Thyroid gland (tissue), 4 donors: Measurements from ENCODE around the gene SURF4. TPM values are rescaled to one million over a fixed set of nuclear protein-coding genes. Genes with fewer than 3 reads are reported as not detected.
"Not testable (repeated sequence)": the region's sequence is repeated elsewhere in the genome, so short reads cannot be mapped to it uniquely, and the experiment has no call there.

Experiments used
- DNase-seq, 2 donors: peaks; one replicate each; pipeline ENCODE4 v3.0.0-alpha.2; 2019
- H3K27ac ChIP-seq, 3 donors: fragments of 200-600 bp; sonication (generic); 1 replicate in 2 of 3; 2 replicates in 1 of 3; pipeline ENCODE4 v1.5.1; 2016 to 2019; ENCODE audit warnings: mild to moderate bottlenecking in 1 of 3, moderate library complexity in 1 of 3
- H3K27me3 ChIP-seq: fragments of 200-600 bp; sonication (generic); one replicate; pipeline ENCODE4 v1.5.1; 2019
- H3K36me3 ChIP-seq, 2 donors: fragments of 200-600 bp; sonication (generic); one replicate each; pipeline ENCODE4 v1.5.1; 2016 to 2019
- H3K4me1 ChIP-seq, 2 donors: fragments of 200-600 bp; sonication (generic); one replicate each; pipeline ENCODE4 v1.5.1; 2017 to 2019
- H3K4me3 ChIP-seq, 3 donors: fragments of 200-600 bp; sonication (generic); replicated peaks in 1 of 3; 1 replicate in 2 of 3; 2 replicates in 1 of 3; pipeline ENCODE4 v1.5.1; 2016; ENCODE audit warnings: mild to moderate bottlenecking in 1 of 3
- H3K9me3 ChIP-seq: fragments of 200-600 bp; sonication (generic); one replicate; pipeline ENCODE4 v1.5.1; 2017
- CTCF ChIP-seq, 6 experiments: fragments of 200-600 bp in 3 of 6; fragments of 450-650 bp in 3 of 6; sonication (generic) in 3 of 6; IDR thresholded peaks; one replicate each; pipeline ENCODE4 v1.5.1; 2016 to 2019; ENCODE audit warnings: antibody characterized with exemption in 6 of 6, mild to moderate bottlenecking in 2 of 6, inconsistent platforms in 1 of 6, moderate library complexity in 1 of 6
- POLR2A ChIP-seq, 2 donors: fragments of 450-650 bp; IDR thresholded peaks; one replicate each; pipeline ENCODE4 v1.6.1; 2017; ENCODE audit warnings: antibody characterized with exemption in 2 of 2, mild to moderate bottlenecking in 2 of 2, moderate library complexity in 1 of 2
- WGBS, 2 donors: methylation state at CpG; one replicate each; pipeline ENCODE4 v1.1.5; 2017; 5-methylcytosine and 5-hydroxymethylcytosine counted together
- intact Hi-C: fragments of 100-400 bp; cut with DNase I; formaldehyde crosslinking; loops from one replicate; pipeline ENCODE4 v1.15.1; 2023
- total RNA-seq, 4 donors: library from RNA; depleted of rRNA; stranded (reverse); fragments of >200 nt; gene quantifications; one replicate each; pipeline ENCODE4 v1.2.3, GENCODE V29; 2016

The SURF4 gene
- total RNA-seq, 4 donors from 2014 or later: 165 to 253 (median 226) TPM

DNA sequence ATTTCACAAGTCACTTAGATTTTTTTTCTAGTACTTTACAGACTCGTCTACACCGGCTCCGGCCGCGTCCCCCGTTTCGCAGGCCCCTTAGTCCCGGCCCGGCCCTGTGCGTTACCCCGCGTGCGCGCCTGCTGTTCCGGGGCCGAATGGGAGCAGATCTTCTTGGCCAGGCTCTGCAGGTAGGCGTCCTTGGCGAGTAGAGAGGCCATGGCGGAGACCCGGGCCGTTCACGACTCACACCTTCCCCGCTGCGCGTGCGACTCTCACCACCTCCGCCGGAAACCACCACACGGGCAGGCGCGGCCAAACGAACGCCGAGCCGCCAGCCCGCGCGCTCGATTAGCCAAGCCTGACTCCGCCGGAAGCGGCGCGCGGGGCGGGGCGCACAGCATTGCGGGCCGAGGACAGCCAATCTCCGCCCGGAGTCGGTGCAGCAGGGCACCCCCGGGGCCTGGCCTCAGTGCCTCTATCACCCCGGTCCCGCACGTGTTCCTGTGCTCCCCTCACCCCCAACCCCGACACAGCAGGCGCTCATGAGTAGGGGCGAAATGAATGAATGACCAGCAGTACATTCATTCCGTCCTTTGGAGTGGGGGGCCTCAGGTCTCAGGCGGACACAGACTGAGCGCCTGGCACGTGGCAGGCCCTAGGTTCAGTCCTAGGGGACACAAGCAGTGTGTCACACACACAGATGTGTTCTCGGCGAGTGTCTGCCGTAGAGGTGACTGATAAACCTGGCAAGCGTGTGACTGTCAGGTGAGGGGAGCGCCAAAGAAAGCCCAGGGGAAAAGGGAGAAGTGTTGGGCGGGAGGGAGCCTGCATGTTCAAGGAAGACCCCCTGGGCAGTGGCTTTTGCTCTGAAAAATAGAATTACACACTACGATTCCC is 39.7 kb downstream of the SURF4 start, which contains the start of gene SURF6:
Gene SURF6, minus strand, starts transcription at position 265 of the 888 bp plus-strand sequence. Its CDS starts 56 bp downstream, at position 209.
- 2 to 5% methylated on average over 48 to 54 of the region's 70 CpGs for WGBS, 2 donors
- peak within 1 kb of the TSS; percentile 81 to 91 (median 90) for H3K4me3 ChIP-seq
- intact Hi-C loops: loop anchor here (5.0 kb wide), 1 partner anchor 41 kb away; the partner anchor contains the start of genes STKLD1 and SURF4
- no peaks in the 10 kb centered on the region for H3K27me3 ChIP-seq
- H3K27ac ChIP-seq: peak within 1 kb of the TSS in 2 of 3 donors; percentile 50 to 71
- DNase-seq: peak; percentile 88 to 92
- no peaks in the 10 kb centered on the region for H3K9me3 ChIP-seq
- peaks cover 33 to 40% of the 10 kb centered on the region in 2 donors for H3K36me3 ChIP-seq
- peaks cover 16 to 21% of the 10 kb centered on the region in 2 donors for H3K4me1 ChIP-seq
- peak in 1 of 2 donors; percentile 71 for TF ChIP-seq POLR2A (IDR thresholded peaks at IDR 0.05)
- TF ChIP-seq CTCF (IDR thresholded peaks at IDR 0.05): peak in 1 of 6 experiments; percentile 31

- Histone ChIP-seq H3K36me3 (peaks cover 39 to 44% of the 10 kb centered on the region in 2 donors), H3K4me1 (peaks cover 16 to 21% of the 10 kb centered on the region in 2 donors), H3K4me3 (peak overlapping the region in 1 of 3 donors; percentile 90)
- intact Hi-C loops: loop anchor here (5.0 kb wide), 2 partner anchors 42 to 148 kb away; partner anchors contain the start of genes STKLD1 and SURF4
- WGBS, 2 donors: 82% methylated on average over 11 of the region's 11 CpGs
- DNase-seq, H3K9me3 ChIP-seq, H3K27me3 ChIP-seq, H3K27ac ChIP-seq: not testable (repeated sequence)
Measured at GRCh38 chr9:133334888-133335287, 41.0 kb downstream of the SURF4 start.

- TF ChIP-seq POLR2A (IDR thresholded peaks at IDR 0.05) (no peak), CTCF (IDR thresholded peaks at IDR 0.05) (no peak)
- WGBS, 2 donors: 94 to 97% methylated on average over 6 of the region's 6 CpGs
- peaks cover 39 to 40% of the 10 kb centered on the region in 2 donors for H3K36me3 ChIP-seq
- no peak overlapping the region for H3K27ac ChIP-seq
- H3K27me3 ChIP-seq: no peaks in the 10 kb centered on the region
- no peaks in the 10 kb centered on the region for H3K9me3 ChIP-seq
- intact Hi-C loops: loop anchor here (5.0 kb wide), 1 partner anchor 147 kb away; no protein-coding TSS in a partner anchor
- H3K4me3 ChIP-seq: no peak overlapping the region
- H3K4me1 ChIP-seq: peaks cover 16 to 21% of the 10 kb centered on the region in 2 donors
- DNase-seq: no peak
Measured at GRCh38 chr9:133334161-133334560, 41.7 kb downstream of the SURF4 start.

DNA sequence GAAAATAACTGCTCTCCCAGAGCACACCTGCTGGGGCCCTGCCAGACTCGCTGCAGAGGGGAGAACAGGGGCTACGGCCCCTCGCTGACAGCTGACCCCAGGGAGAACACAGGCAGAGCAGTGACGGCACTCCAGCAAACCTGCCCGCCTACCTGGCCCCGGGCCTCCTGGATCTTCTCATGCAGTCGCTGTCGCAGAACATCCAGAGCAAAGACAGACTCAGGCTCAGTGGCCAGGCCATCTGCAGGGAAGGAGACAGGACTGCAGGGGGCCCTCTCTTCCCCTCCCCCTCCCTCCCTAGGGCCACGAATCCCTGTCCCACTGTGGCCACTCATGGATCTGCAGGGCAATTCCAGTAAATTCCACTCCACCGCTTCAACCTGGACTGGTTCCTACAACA is 42.3 kb downstream of the SURF4 start:
- Histone ChIP-seq H3K36me3 (peaks cover 39 to 40% of the 10 kb centered on the region in 2 donors), H3K27ac (no peak overlapping the region), H3K27me3 (no peaks in the 10 kb centered on the region), H3K9me3 (no peaks in the 10 kb centered on the region), H3K4me3 (no peak overlapping the region), H3K4me1 (peaks cover 16 to 22% of the 10 kb centered on the region in 2 donors)
- TF ChIP-seq CTCF (IDR thresholded peaks at IDR 0.05) (no peak), POLR2A (IDR thresholded peaks at IDR 0.05) (no peak)
- WGBS, 2 donors: 80 to 97% methylated on average over 5 to 8 of the region's 10 CpGs
- no peak for DNase-seq
- intact Hi-C loops: loop anchor here (5.0 kb wide), 1 partner anchor 146 kb away; no protein-coding TSS in a partner anchor

- no peak overlapping the region for H3K27ac ChIP-seq
- no peaks in the 10 kb centered on the region for H3K27me3 ChIP-seq
- H3K9me3 ChIP-seq: no peaks in the 10 kb centered on the region
- DNase-seq: no peak
- 94 to 98% methylated on average over 9 to 11 of the region's 11 CpGs for WGBS, 2 donors
- H3K4me1 ChIP-seq: peaks cover 16 to 27% of the 10 kb centered on the region in 2 donors
- intact Hi-C loops: loop anchor here (5.0 kb wide), 1 partner anchor 146 kb away; no protein-coding TSS in a partner anchor
- no peak for TF ChIP-seq POLR2A (IDR thresholded peaks at IDR 0.05)
- TF ChIP-seq CTCF (IDR thresholded peaks at IDR 0.05): no peak
- H3K4me3 ChIP-seq: no peak overlapping the region
- peaks cover 39 to 40% of the 10 kb centered on the region in 2 donors for H3K36me3 ChIP-seq
Measured at GRCh38 chr9:133333011-133333410, 42.8 kb downstream of the SURF4 start.
